GM12891 (cell line): Measurements from ENCODE around the gene SPOPL.

Source experiments
- PAX5 ChIP-seq: IDR thresholded peaks from 2 replicates; pipeline ENCODE4 v1.6.1; 2011; ENCODE audit warnings: low read length, moderate library complexity, mild to moderate bottlenecking; ENCODE audit not compliant: insufficient read depth, severe bottlenecking
- POLR2A ChIP-seq: IDR thresholded peaks from 2 replicates; pipeline ENCODE4 v1.6.1; 2011; ENCODE audit warnings: low read depth, low read length, control low read depth
- POLR2AphosphoS5 ChIP-seq: IDR thresholded peaks from 2 replicates; pipeline ENCODE4 v1.6.1; 2011; ENCODE audit warnings: low read depth, low read length, control low read depth
- POU2F2 ChIP-seq: IDR thresholded peaks from 2 replicates; pipeline ENCODE4 v1.6.1; 2011; ENCODE audit warnings: low read depth, mild to moderate bottlenecking, control low read depth, low read length, moderate library complexity
- SPI1 ChIP-seq: IDR thresholded peaks from 2 replicates; pipeline ENCODE4 v1.6.1; 2011; ENCODE audit warnings: low read depth, low read length, control low read depth
- TAF1 ChIP-seq: IDR thresholded peaks from 2 replicates; pipeline ENCODE4 v1.6.1; 2011; ENCODE audit warnings: low read depth, low read length, control low read depth

DNA sequence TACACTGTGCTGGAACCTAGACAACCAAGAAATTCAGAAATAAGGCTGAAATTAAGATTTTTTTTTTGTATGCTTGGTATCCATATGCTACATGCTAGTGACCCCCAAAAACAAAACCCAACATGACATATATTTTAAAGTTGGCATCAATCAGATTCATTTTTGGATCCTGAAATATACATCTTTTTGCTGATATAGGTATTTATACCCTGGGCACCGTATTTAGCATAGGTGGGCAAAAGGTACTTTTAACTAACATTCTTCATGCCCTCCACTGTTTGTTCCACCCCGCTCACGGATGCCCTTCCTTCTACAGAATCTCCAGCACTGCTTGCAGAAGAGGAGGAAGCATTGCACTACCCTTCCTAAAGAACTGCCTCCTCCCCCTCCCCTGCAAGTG lies 52.6 kb downstream of the SPOPL start:
- no peak for TF ChIP-seq POLR2A
- no peak for TF ChIP-seq POLR2AphosphoS5
- no peak for TF ChIP-seq TAF1
- no peak for TF ChIP-seq PAX5
- no peak for TF ChIP-seq SPI1
- TF ChIP-seq POU2F2 = no peak
